ENCODE data around the gene EVPLL. TPM values are rescaled to one million over a fixed set of nuclear protein-coding genes. Genes with fewer than 3 reads are reported as not detected.
"Not testable (repeated sequence)": the region's sequence is repeated elsewhere in the genome, so short reads cannot be mapped to it uniquely, and the experiment has no call there.

Gene EVPLL
- polyA plus RNA-seq, 1 of the 3 experiments (the other 2 are of a cell fraction) = not detected

- Histone ChIP-seq H3K79me2 (ENCODE audit: insufficient read depth) (no peaks in the 10 kb centered on the region), H3K36me3 (replicated peaks in 1 of 2; ENCODE audit: control insufficient read depth in 1 of 2, insufficient read depth in 2 of 2, low read length in 1 of 2) (no peaks in the 10 kb centered on the region)
- 86% methylated on average over 16 of the region's 36 CpGs for WGBS (ENCODE audit: low lambda C conversion rate)
Measured at GRCh38 chr17:18382441-18383078, 5.0 kb downstream of the EVPLL start.

GRCh38 chr17:18383079-18383481, 5.5 kb downstream of the EVPLL start:
- H3K4me2 ChIP-seq, H3K9ac ChIP-seq, DNase-seq: not testable (repeated sequence)

More at GRCh38 chr17:18382441-18383078, 5.0 kb downstream of the EVPLL start:
- H3K27me3 ChIP-seq (ENCODE audit: insufficient read depth) = no peaks in the 10 kb centered on the region
- no peaks in the 10 kb centered on the region for H3K9me2 ChIP-seq
- H3K27ac ChIP-seq (ENCODE audit: low read depth in 2 of 2, low read length in 1 of 2) = no peak overlapping the region
- TF ChIP-seq GABPA (IDR thresholded peaks at IDR 0.05; ENCODE audit: low read depth) (no peak), EP300 (IDR thresholded peaks at IDR 0.05; ENCODE audit: borderline replicate concordance in 1 of 2, low read depth in 1 of 2, low read length in 1 of 2) (no peak), TEAD4 (IDR thresholded peaks at IDR 0.05; ENCODE audit: borderline replicate concordance, insufficient read depth) (no peak), MEF2A (IDR thresholded peaks at IDR 0.05; ENCODE audit: borderline replicate concordance, low read depth) (no peak), REST (IDR thresholded peaks at IDR 0.05; ENCODE audit: low read depth, low read length) (no peak), RCOR1 (IDR thresholded peaks at IDR 0.05; ENCODE audit: low read length) (no peak), JUND (IDR thresholded peaks at IDR 0.05) (no peak), POLR2AphosphoS5 (IDR thresholded peaks at IDR 0.05; ENCODE audit: low read depth, low read length) (no peak), RFX5 (IDR thresholded peaks at IDR 0.05; ENCODE audit: low read length) (no peak), ZBTB33 (IDR thresholded peaks at IDR 0.05; ENCODE audit: borderline replicate concordance, low read depth) (no peak), TCF12 (IDR thresholded peaks at IDR 0.05) (no peak)
- no peak overlapping the region for H2AFZ ChIP-seq (ENCODE audit: low read depth)
- H3K9me3 ChIP-seq = no peaks in the 10 kb centered on the region
- DNase-seq = no peak
- CTCF ChIA-PET = no interaction called here
- H3F3A ChIP-seq (replicated peaks; ENCODE audit: insufficient read depth) = no peaks in the 10 kb centered on the region
- H3K9ac ChIP-seq = no peak overlapping the region
- no peak overlapping the region for H3K4me3 ChIP-seq (ENCODE audit: low read depth in 2 of 2, low read length in 1 of 2)
- POLR2A ChIA-PET = no interaction called here
- no peak overlapping the region for H3K4me2 ChIP-seq
- H4K20me1 ChIP-seq (ENCODE audit: insufficient read depth) = no peaks in the 10 kb centered on the region
- peaks cover 0 to 6% of the 10 kb centered on the region in 2 experiments; a peak in 1 of 4 replicates for H3K4me1 ChIP-seq (ENCODE audit: control insufficient read depth in 1 of 2, insufficient read depth in 2 of 2, low read depth in 1 of 2, low read length in 1 of 2)

GRCh38 chr17:18384271-18384670, 6.7 kb downstream of the EVPLL start:
- H3K4me2 ChIP-seq; H3K4me3 ChIP-seq (ENCODE audit: low read depth in 2 of 2, low read length in 1 of 2); H3K9me3 ChIP-seq; H3K36me3 ChIP-seq (replicated peaks in 1 of 2; ENCODE audit: control insufficient read depth in 1 of 2, insufficient read depth in 2 of 2, low read length in 1 of 2); DNase-seq; H3F3A ChIP-seq (replicated peaks; ENCODE audit: insufficient read depth); H3K9ac ChIP-seq; CTCF ChIA-PET; H3K27ac ChIP-seq (ENCODE audit: low read depth in 2 of 2, low read length in 1 of 2); POLR2A ChIA-PET; H3K9me2 ChIP-seq; H3K4me1 ChIP-seq (ENCODE audit: control insufficient read depth in 1 of 2, insufficient read depth in 2 of 2, low read depth in 1 of 2, low read length in 1 of 2); H4K20me1 ChIP-seq (ENCODE audit: insufficient read depth); H2AFZ ChIP-seq (ENCODE audit: low read depth); H3K27me3 ChIP-seq (ENCODE audit: insufficient read depth); H3K79me2 ChIP-seq (ENCODE audit: insufficient read depth): not testable (repeated sequence)
- 69% methylated on average over 7 of the region's 7 CpGs for WGBS (ENCODE audit: low lambda C conversion rate)

More at GRCh38 chr17:18383079-18383481, 5.5 kb downstream of the EVPLL start:
- H3K4me3 ChIP-seq (ENCODE audit: low read depth in 2 of 2, low read length in 1 of 2); H3K4me1 ChIP-seq (ENCODE audit: control insufficient read depth in 1 of 2, insufficient read depth in 2 of 2, low read depth in 1 of 2, low read length in 1 of 2); H4K20me1 ChIP-seq (ENCODE audit: insufficient read depth); H3F3A ChIP-seq (replicated peaks; ENCODE audit: insufficient read depth); H2AFZ ChIP-seq (ENCODE audit: low read depth); H3K9me2 ChIP-seq; POLR2A ChIA-PET; H3K27ac ChIP-seq (ENCODE audit: low read depth in 2 of 2, low read length in 1 of 2); H3K36me3 ChIP-seq (replicated peaks in 1 of 2; ENCODE audit: control insufficient read depth in 1 of 2, insufficient read depth in 2 of 2, low read length in 1 of 2); H3K79me2 ChIP-seq (ENCODE audit: insufficient read depth); H3K27me3 ChIP-seq (ENCODE audit: insufficient read depth); H3K9me3 ChIP-seq; CTCF ChIA-PET: not testable (repeated sequence)
- 85% methylated on average over 18 of the region's 36 CpGs for WGBS (ENCODE audit: low lambda C conversion rate)

- H3K4me2 ChIP-seq; H3K4me3 ChIP-seq (ENCODE audit: low read depth in 2 of 2, low read length in 1 of 2); H3K27me3 ChIP-seq (ENCODE audit: insufficient read depth); H3K4me1 ChIP-seq (ENCODE audit: control insufficient read depth in 1 of 2, insufficient read depth in 2 of 2, low read depth in 1 of 2, low read length in 1 of 2); DNase-seq; H2AFZ ChIP-seq (ENCODE audit: low read depth); H3K9me2 ChIP-seq; POLR2A ChIA-PET; H3K79me2 ChIP-seq (ENCODE audit: insufficient read depth); H3F3A ChIP-seq (replicated peaks; ENCODE audit: insufficient read depth); H3K9ac ChIP-seq; H3K9me3 ChIP-seq; H3K27ac ChIP-seq (ENCODE audit: low read depth in 2 of 2, low read length in 1 of 2); H3K36me3 ChIP-seq (replicated peaks in 1 of 2; ENCODE audit: control insufficient read depth in 1 of 2, insufficient read depth in 2 of 2, low read length in 1 of 2); H4K20me1 ChIP-seq (ENCODE audit: insufficient read depth): not testable (repeated sequence)
- CTCF ChIA-PET = interaction anchor here (0.6 kb wide), 1 partner anchor 1570 kb away, joined by 3 read pairs; no protein-coding TSS in a partner anchor
- 51% methylated on average over 5 of the region's 5 CpGs for WGBS (ENCODE audit: low lambda C conversion rate)
Measured at GRCh38 chr17:18387583-18387982, 10.0 kb downstream of the EVPLL start.
